Activated T-cell treated with anti-CD3 and anti-CD28 coated beads, Interleukin-2, amount 50 U/mL, for 4 hours (primary cell): ENCODE data around the gene OR52E2. TPM values are rescaled to one million over a fixed set of nuclear protein-coding genes. Genes with fewer than 3 reads are reported as not detected.
"Not testable (repeated sequence)": the region's sequence is repeated elsewhere in the genome, so short reads cannot be mapped to it uniquely, and the experiment has no call there.

Experiments used
- ATAC-seq, 2 donors: fragments of 200-7000 bp; cut with Tn5 transposase; one replicate each; pipeline ENCODE4 v1.10.0; 2021
- DNase-seq: peaks from one replicate; pipeline ENCODE4 v3.0.0-alpha.2; 2020
- H3K27me3 Mint-ChIP-seq: one replicate; pipeline ENCODE4 v1.8.0; 2021; ENCODE audit warnings: low read depth, mixed read lengths
- H3K36me3 Mint-ChIP-seq: one replicate; pipeline ENCODE4 v1.8.0; 2022; ENCODE audit warnings: mixed read lengths; ENCODE audit not compliant: insufficient read depth
- H3K4me1 Mint-ChIP-seq: one replicate; pipeline ENCODE4 v1.8.0; 2021; ENCODE audit warnings: low read depth, mixed read lengths
- H3K4me3 Mint-ChIP-seq: one replicate; pipeline ENCODE4 v1.8.0; 2021; ENCODE audit warnings: mild to moderate bottlenecking, moderate library complexity, mixed read lengths
- H3K9me3 Mint-ChIP-seq: one replicate; pipeline ENCODE4 v1.8.0; 2021; ENCODE audit warnings: mixed read lengths
- total RNA-seq, 3 donors: library from RNA; stranded (reverse); gene quantifications; one replicate each; pipeline ENCODE4 v1.2.1, GENCODE V29; 2021

OR52E2 gene
- not detected for total RNA-seq

DNA sequence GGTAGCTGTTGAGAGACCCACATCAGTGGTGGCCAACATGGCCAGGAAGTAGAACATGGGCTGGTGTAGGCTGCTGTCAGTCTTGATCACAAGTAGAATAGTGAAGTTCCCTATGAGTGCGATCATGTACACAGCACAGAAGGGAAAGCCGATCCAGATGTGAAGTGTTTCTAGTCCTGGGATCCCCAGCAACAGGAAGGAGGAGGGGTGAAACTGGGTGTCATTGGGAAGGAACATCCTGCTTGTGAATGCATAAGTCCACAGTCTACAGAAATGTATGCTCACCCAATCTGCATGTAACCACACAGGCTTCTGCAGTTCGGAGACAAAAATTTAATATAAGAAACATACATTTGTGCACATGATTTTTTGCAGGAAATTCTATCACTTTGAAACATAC lies at the start of gene OR52E2:
Gene OR52E2 (minus strand): TSS at position 237 of the 400 bp plus-strand sequence. CDS start 0 bp downstream, at position 237.
- no peak for DNase-seq
- Mint-ChIP-seq H3K9me3 (peaks cover 3% of the 10 kb centered on the region), H3K27me3 (no peaks in the 10 kb centered on the region), H3K4me1 (no peaks in the 10 kb centered on the region), H3K36me3 (no peaks in the 10 kb centered on the region), H3K4me3 (no peak within 1 kb of the TSS)
- ATAC-seq = no peak

DNA sequence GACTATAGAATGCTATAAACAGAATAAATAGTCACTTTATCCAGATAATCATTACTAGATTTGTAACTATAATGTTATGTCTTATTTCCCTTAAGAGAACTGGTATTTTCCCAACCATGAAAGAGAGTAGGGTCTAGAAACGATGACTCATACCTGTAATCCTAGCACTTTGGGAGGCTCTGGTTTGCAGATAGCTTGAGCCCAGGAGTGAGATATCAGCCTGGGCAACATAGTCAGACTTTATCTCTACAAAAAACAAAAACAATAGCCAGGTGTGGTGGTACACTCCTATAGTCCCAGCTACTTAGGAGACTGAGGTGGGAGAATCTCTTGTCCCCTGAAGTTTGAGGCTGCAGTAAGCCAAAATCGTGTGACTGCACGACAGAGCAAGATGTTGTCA lies 47.9 kb upstream of the OR52E2 start:
- Mint-ChIP-seq H3K4me3 (no peak overlapping the region), H3K9me3 (no peaks in the 10 kb centered on the region), H3K36me3 (no peaks in the 10 kb centered on the region), H3K4me1 (no peaks in the 10 kb centered on the region), H3K27me3 (peaks cover 7% of the 10 kb centered on the region)
- DNase-seq = no peak
- ATAC-seq = no peak

DNA sequence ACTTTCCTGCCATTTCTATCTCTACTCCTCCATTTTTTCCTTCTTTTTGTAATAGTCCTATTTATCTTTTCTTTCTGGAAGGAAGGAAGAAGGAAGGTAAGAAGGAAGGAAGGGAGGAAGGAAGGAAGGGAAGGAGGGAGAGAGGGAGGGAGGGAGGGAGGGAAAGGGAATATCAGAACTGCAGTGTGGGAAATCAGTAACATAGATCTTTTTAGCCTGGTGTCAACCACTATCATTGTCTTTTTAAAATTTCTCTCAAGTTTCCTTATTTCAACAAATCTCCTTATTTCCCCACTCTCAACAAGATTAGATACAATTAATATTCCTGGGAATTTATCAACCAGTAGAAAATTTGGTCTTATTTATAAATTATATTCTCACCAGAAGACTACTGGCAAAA lies 43.6 kb upstream of the OR52E2 start:
- H3K27me3 Mint-ChIP-seq = peaks cover 10% of the 10 kb centered on the region
- DNase-seq (no peak), ATAC-seq (no peak)
- no peaks in the 10 kb centered on the region for H3K9me3 Mint-ChIP-seq
- H3K4me3 Mint-ChIP-seq = no peak overlapping the region
- H3K4me1 Mint-ChIP-seq = no peaks in the 10 kb centered on the region
- no peaks in the 10 kb centered on the region for H3K36me3 Mint-ChIP-seq

DNA sequence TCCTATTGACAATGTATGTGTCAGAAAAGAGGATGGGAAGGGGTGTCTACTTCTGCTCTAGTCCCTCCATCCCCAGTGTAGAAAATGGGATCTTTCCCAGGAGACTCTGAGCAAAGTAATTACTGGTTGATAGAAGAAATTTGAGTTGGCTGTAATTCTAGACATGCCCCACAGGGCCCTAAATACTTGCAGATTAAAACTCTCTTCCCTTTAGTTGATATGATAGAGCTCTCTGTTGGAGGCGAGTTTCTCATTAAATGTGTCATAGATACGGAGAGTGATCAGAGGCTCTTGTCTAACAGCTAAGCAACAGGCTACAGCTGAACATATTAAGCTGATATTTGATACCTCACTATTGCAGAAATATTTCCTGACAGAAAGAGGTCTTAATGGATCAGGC lies 42.8 kb upstream of the OR52E2 start:
- H3K4me3 Mint-ChIP-seq = no peak overlapping the region
- H3K27me3 Mint-ChIP-seq = peaks cover 10% of the 10 kb centered on the region
- ATAC-seq (no peak), DNase-seq (no peak)
- no peaks in the 10 kb centered on the region for H3K36me3 Mint-ChIP-seq
- H3K9me3 Mint-ChIP-seq = no peaks in the 10 kb centered on the region
- no peaks in the 10 kb centered on the region for H3K4me1 Mint-ChIP-seq

DNA sequence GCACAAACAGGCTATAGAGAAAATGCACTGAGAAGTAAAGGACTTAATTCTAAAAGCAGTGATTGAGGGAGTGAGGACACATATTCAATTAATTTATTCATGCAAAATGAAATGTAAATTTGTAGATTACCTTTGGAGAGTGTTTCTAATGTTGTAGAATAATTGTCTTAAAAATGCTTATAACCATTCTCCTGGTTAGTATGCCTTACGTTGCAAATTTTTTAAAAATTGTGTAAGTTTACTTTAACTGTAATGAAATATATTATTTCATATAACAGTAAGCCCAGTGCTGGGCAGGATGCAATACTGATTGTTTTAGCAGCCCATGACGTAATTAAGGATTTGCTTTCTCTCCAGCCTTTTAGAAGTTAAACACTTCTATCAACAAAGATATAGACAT lies 36.6 kb upstream of the OR52E2 start:
- ATAC-seq (no peak), DNase-seq (no peak)
- no peaks in the 10 kb centered on the region for H3K36me3 Mint-ChIP-seq
- H3K4me1 Mint-ChIP-seq = no peaks in the 10 kb centered on the region
- no peaks in the 10 kb centered on the region for H3K9me3 Mint-ChIP-seq
- H3K4me3 Mint-ChIP-seq = no peak overlapping the region
- H3K27me3 Mint-ChIP-seq = peaks cover 3% of the 10 kb centered on the region

DNA sequence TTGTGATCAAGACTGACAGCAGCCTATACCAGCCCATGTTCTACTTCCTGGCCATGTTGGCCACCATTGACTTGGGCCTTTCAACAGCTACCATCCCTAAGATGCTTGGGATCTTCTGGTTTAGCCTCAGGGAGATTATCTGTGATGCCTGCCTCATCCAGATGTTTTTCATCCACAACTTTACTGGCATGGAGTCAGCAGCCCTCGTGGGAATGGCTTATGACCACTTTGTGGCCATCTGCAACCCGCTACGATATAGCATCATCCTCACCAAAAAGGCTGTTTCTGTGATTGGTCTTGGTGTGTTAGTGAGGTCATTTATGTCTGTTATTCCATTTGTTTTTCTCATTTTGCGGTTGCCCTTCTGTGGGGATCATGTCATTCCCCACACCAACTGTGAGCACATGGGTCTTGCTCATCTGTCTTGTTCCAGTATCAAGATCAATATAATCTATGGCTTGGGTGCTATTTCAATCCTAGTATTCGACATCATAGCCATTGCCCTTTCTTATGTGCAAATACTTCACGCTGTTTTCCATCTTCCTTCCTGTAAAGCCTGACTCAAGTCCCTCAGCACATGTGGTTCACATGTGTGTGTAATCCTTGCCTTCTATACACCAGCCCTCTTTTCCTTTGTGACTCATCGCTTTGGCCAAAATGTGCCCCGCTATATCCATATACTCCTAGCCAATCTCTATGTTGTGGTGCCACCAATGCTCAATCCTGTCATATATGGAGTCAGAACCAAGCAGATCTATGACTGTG lies 33.6 kb upstream of the OR52E2 start:
- H3K9me3 Mint-ChIP-seq = no peaks in the 10 kb centered on the region
- H3K27me3 Mint-ChIP-seq = no peaks in the 10 kb centered on the region
- no peak for DNase-seq
- ATAC-seq = no peak
- no peaks in the 10 kb centered on the region for H3K36me3 Mint-ChIP-seq
- no peaks in the 10 kb centered on the region for H3K4me1 Mint-ChIP-seq
- H3K4me3 Mint-ChIP-seq = no peak overlapping the region

DNA sequence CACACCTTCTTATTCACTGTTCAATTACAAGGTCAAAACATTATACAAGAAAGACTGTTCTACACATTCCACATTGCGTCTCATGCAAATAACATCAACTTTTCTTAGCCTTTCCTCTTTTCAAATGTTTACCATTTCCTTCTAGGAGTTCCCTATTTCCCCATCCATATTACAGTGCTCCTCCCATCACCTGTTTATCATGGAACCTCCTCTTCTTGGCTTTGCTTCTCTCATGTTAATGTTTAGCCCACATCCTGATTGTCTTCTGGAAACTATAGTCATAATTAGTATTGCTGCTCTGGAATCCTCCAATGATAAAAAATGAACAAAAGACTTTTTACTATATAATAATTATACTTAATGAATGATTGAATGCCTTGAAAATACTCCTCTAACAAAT lies 31.2 kb upstream of the OR52E2 start:
- Mint-ChIP-seq H3K9me3 (no peaks in the 10 kb centered on the region), H3K36me3 (no peaks in the 10 kb centered on the region), H3K4me3 (no peak overlapping the region), H3K4me1 (no peaks in the 10 kb centered on the region), H3K27me3 (no peaks in the 10 kb centered on the region)
- DNase-seq (no peak), ATAC-seq (no peak)

GRCh38 chr11:5088556-5088955 lies 29.1 kb upstream of the OR52E2 start:
- Mint-ChIP-seq H3K4me1 (no peaks in the 10 kb centered on the region), H3K36me3 (no peaks in the 10 kb centered on the region), H3K9me3 (no peaks in the 10 kb centered on the region), H3K27me3 (no peaks in the 10 kb centered on the region), H3K4me3 (no peak overlapping the region)
- no peak for DNase-seq
- ATAC-seq = no peak

- no peak for DNase-seq
- no peak overlapping the region for H3K4me3 Mint-ChIP-seq
- no peaks in the 10 kb centered on the region for H3K4me1 Mint-ChIP-seq
- no peaks in the 10 kb centered on the region for H3K27me3 Mint-ChIP-seq
- H3K36me3 Mint-ChIP-seq = no peaks in the 10 kb centered on the region
- no peak for ATAC-seq
- no peaks in the 10 kb centered on the region for H3K9me3 Mint-ChIP-seq
These were observed 24.2 kb upstream of the OR52E2 start for GRCh38 chr11:5083602-5084001.

GRCh38 chr11:5081405-5081804 lies 22.0 kb upstream of the OR52E2 start:
- ATAC-seq = no peak
- no peaks in the 10 kb centered on the region for H3K36me3 Mint-ChIP-seq
- H3K27me3 Mint-ChIP-seq = no peaks in the 10 kb centered on the region

DNA sequence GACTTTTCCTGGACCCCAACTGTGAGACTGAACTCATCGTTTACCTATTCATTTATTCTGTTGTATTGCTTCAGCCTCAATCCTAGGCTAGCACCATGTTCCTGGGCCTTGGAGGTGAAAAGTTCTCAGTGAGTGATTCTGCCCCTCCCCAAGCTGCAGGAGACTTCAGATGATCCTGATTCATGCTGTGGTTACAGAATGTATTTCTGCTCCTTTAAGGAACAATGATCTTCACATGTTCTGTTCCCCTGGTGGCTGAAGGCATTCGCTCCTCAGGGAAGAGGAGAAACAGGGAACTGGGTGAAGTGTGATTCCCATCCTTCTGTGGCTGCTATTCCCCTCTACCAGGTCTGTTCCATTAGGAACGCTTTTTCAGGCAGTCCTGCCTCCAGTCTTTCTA lies 12.4 kb upstream of the OR52E2 start:
- ATAC-seq = no peak
- DNase-seq = no peak
- H3K9me3 Mint-ChIP-seq = no peaks in the 10 kb centered on the region
- no peak overlapping the region for H3K4me3 Mint-ChIP-seq
- no peaks in the 10 kb centered on the region for H3K36me3 Mint-ChIP-seq
- H3K27me3 Mint-ChIP-seq = peaks cover 2% of the 10 kb centered on the region
- H3K4me1 Mint-ChIP-seq = no peaks in the 10 kb centered on the region

More at GRCh38 chr11:5081405-5081804, 22.0 kb upstream of the OR52E2 start:
- H3K4me3 Mint-ChIP-seq = no peak overlapping the region
- H3K4me1 Mint-ChIP-seq = no peaks in the 10 kb centered on the region
- no peak for DNase-seq
- H3K9me3 Mint-ChIP-seq = no peaks in the 10 kb centered on the region

- H3K4me1 Mint-ChIP-seq = no peaks in the 10 kb centered on the region
These were observed 9.8 kb upstream of the OR52E2 start, which contains the start of gene OR52E1 for GRCh38 chr11:5069272-5069671. OR52E1 (plus strand) TSS chr11:5069572.

GRCh38 chr11:5065027-5065426 lies 5.6 kb upstream of the OR52E2 start:
- no peak overlapping the region for H3K4me3 Mint-ChIP-seq
- H3K4me1 Mint-ChIP-seq = no peaks in the 10 kb centered on the region
- DNase-seq = no peak
- H3K27me3 Mint-ChIP-seq = no peaks in the 10 kb centered on the region
- H3K9me3 Mint-ChIP-seq = no peaks in the 10 kb centered on the region
- H3K36me3 Mint-ChIP-seq = no peaks in the 10 kb centered on the region
- no peak for ATAC-seq

More at GRCh38 chr11:5069272-5069671, 9.8 kb upstream of the OR52E2 start, which contains the start of gene OR52E1:
- no peaks in the 10 kb centered on the region for H3K9me3 Mint-ChIP-seq
- H3K27me3 Mint-ChIP-seq = no peaks in the 10 kb centered on the region
- H3K36me3 Mint-ChIP-seq = no peaks in the 10 kb centered on the region
- ATAC-seq (no peak), DNase-seq (no peak)
- H3K4me3 Mint-ChIP-seq = no peak within 1 kb of the TSS

- H3K27me3 Mint-ChIP-seq, H3K36me3 Mint-ChIP-seq, ATAC-seq, H3K4me1 Mint-ChIP-seq, DNase-seq, H3K4me3 Mint-ChIP-seq, H3K9me3 Mint-ChIP-seq: not testable (repeated sequence)
These were observed 748 bp downstream of the OR52E2 start for GRCh38 chr11:5058679-5059078.

DNA sequence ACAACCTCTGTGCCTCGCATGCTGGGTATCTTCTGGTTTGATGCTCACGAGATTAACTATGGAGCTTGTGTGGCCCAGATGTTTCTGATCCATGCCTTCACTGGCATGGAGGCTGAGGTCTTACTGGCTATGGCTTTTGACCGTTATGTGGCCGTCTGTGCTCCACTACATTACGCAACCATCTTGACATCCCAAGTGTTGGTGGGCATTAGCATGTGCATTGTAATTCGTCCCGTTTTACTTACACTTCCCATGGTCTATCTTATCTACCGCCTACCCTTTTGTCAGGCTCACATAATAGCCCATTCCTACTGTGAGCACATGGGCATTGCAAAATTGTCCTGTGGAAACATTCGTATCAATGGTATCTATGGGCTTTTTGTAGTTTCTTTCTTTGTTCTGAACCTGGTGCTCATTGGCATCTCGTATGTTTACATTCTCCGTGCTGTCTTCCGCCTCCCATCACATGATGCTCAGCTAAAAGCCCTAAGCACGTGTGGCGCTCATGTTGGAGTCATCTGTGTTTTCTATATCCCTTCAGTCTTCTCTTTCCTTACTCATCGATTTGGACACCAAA lies 12.6 kb downstream of the OR52E2 start:
- Mint-ChIP-seq H3K9me3 (no peaks in the 10 kb centered on the region), H3K4me3 (no peak overlapping the region), H3K36me3 (no peaks in the 10 kb centered on the region), H3K27me3 (no peaks in the 10 kb centered on the region), H3K4me1 (no peaks in the 10 kb centered on the region)
- no peak for DNase-seq
- no peak for ATAC-seq
